ENCODE data around the gene ACTRT2.

ACTRT2 gene

DNA sequence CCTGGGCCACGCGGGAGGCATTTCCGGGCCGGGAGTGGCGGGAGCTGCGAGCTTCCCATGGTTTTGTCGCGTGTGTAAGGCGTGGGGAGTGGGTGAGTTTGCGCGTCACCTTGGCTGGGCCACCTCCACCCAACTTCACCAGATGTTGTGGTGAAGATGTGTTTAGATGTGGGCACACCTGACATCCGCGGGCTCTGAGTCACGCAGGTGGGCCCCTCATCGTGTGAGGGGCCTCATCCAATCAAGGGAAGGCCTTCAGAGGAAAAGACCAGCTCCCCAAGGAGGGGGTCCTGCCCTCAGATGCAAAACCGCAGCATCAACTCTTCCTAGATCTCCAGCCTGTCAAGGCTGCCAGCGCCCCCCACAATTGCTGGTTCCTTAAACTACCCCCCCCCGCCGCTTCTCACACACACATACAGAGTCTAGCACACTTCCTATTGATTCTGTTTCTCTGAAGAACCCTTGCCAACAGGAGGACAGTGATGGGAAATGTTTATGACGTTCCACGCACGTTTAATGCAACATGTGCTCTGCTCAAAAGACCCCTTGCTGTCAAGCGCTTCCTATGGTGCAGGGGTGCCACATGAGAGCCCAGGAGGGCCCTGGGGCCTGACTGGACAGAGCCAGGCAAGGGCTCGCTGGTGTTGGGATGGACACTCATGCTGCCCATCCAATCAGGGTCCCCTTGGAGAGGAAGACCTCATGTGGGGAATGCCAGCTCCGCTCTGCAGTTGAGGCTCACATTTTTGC, 11.9 kb downstream of the ACTRT2 start:
- Histone ChIP-seq H3K9me3 (ENCODE audit: control insufficient read depth in 2 of 2, low read length in 2 of 2) (no peaks in the 10 kb centered on the region), H3K4me3 (ENCODE audit: low read length in 2 of 2) (no peak overlapping the region), H3K9ac (ENCODE audit: low read depth in 1 of 2, low read length in 2 of 2) (no peak overlapping the region), H3K36me3 (ENCODE audit: control insufficient read depth in 2 of 2, insufficient read depth in 2 of 2, low read length in 2 of 2) (no peaks in the 10 kb centered on the region), H3K27me3 (ENCODE audit: control insufficient read depth in 2 of 2, insufficient read depth in 2 of 2, low read length in 2 of 2) (peaks cover 0 to 4% of the 10 kb centered on the region in 2 donors), H3K4me1 (ENCODE audit: control insufficient read depth in 2 of 2, insufficient read depth in 2 of 2, low read length in 2 of 2) (no peaks in the 10 kb centered on the region), H3K27ac (ENCODE audit: low read depth in 2 of 2, low read length in 2 of 2) (no peak overlapping the region)

DNA sequence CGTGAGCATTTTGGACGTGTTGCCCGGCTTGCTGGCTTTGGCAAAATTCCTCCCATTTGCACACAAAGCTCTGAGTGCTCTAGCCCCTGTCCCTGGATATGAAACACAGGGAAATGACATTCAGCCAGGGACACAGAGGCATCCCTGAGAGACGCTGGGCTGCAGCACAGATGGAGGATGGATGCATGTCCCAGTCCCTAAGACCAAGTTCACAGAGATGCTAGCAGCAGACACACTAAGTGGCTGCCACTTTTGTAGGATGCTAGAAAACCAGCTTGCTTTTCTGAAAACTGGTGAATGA, 12.5 kb downstream of the ACTRT2 start:
- Histone ChIP-seq H3K27me3 (ENCODE audit: control insufficient read depth in 2 of 2, insufficient read depth in 2 of 2, low read length in 2 of 2) (peaks cover 0 to 4% of the 10 kb centered on the region in 2 donors), H3K36me3 (ENCODE audit: control insufficient read depth in 2 of 2, insufficient read depth in 2 of 2, low read length in 2 of 2) (no peaks in the 10 kb centered on the region), H3K9me3 (ENCODE audit: control insufficient read depth in 2 of 2, low read length in 2 of 2) (no peaks in the 10 kb centered on the region), H3K4me1 (ENCODE audit: control insufficient read depth in 2 of 2, insufficient read depth in 2 of 2, low read length in 2 of 2) (no peaks in the 10 kb centered on the region), H3K27ac (ENCODE audit: low read depth in 2 of 2, low read length in 2 of 2) (no peak overlapping the region), H3K4me3 (ENCODE audit: low read length in 2 of 2) (no peak overlapping the region), H3K9ac (ENCODE audit: low read depth in 1 of 2, low read length in 2 of 2) (no peak overlapping the region)

DNA sequence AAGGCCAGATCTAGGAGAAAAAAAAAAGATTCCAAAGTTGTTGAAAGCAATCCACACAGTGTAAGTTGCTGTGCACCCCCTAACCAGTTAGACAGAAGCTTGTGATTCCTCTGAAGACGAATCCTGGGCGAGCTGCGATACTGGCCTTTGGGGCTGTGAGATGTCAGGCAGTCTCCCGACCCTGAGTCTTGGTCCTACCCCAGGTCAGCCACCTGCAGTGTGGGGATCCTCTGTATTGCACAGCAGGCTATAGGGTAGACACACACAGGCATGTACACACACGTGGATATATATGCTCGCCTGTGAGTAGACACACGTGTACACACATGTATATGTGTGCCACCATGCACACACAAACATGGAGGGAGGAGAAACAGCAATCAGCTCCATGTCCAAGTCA, 12.9 kb downstream of the ACTRT2 start:
- Histone ChIP-seq H3K36me3 (ENCODE audit: control insufficient read depth in 2 of 2, insufficient read depth in 2 of 2, low read length in 2 of 2) (no peaks in the 10 kb centered on the region), H3K9ac (ENCODE audit: low read depth in 1 of 2, low read length in 2 of 2) (no peak overlapping the region), H3K27ac (ENCODE audit: low read depth in 2 of 2, low read length in 2 of 2) (no peak overlapping the region), H3K4me3 (ENCODE audit: low read length in 2 of 2) (no peak overlapping the region), H3K9me3 (ENCODE audit: control insufficient read depth in 2 of 2, low read length in 2 of 2) (no peaks in the 10 kb centered on the region), H3K4me1 (ENCODE audit: control insufficient read depth in 2 of 2, insufficient read depth in 2 of 2, low read length in 2 of 2) (no peaks in the 10 kb centered on the region), H3K27me3 (ENCODE audit: control insufficient read depth in 2 of 2, insufficient read depth in 2 of 2, low read length in 2 of 2) (peaks cover 0 to 4% of the 10 kb centered on the region in 2 donors)

DNA sequence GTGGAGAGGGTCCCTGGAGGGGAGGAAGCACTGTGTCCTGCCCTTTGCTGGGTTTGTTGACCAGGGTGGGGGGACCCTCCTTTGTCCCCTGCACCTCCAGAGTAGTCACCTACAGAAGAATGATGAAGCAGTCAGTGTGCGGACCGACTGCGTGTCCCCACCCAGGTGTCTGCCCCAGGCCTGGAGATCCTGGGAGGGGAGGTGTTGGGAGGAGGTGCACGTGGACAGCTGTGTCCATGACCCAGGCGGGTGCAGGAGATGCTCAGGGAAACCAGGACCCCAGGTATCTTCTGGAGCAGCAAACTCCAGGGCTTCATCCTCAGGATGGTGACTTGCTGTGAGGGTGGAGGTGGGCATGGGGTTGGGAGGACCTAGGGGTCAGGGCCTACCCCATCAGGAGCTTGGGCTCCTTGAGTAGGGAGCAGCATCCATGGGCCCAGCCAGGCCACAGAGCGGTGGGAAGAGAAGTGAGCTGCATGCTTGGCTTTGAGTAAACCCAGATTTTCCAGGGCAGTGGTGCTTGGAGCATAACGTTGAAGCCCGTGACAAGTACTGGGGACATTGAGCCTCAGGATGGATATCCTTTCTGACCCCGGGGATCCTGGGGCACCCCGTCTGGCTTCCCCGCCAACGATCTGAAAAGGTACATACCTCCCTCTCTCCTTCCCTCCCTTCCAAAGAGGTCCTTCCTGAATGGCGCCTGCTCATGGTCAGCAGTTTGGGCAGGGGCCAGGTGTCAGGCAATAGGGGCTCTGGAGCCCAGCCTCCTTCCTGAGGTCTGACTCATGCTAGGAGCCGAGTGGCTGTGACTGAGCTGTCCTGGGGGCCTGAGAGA, 13.7 kb downstream of the ACTRT2 start:
- Histone ChIP-seq H3K4me1 (ENCODE audit: control insufficient read depth in 2 of 2, insufficient read depth in 2 of 2, low read length in 2 of 2) (no peaks in the 10 kb centered on the region), H3K27me3 (ENCODE audit: control insufficient read depth in 2 of 2, insufficient read depth in 2 of 2, low read length in 2 of 2) (no peaks in the 10 kb centered on the region), H3K9me3 (ENCODE audit: control insufficient read depth in 2 of 2, low read length in 2 of 2) (no peaks in the 10 kb centered on the region), H3K4me3 (ENCODE audit: low read length in 2 of 2) (no peak overlapping the region), H3K9ac (ENCODE audit: low read depth in 1 of 2, low read length in 2 of 2) (no peak overlapping the region), H3K27ac (ENCODE audit: low read depth in 2 of 2, low read length in 2 of 2) (no peak overlapping the region), H3K36me3 (ENCODE audit: control insufficient read depth in 2 of 2, insufficient read depth in 2 of 2, low read length in 2 of 2) (no peaks in the 10 kb centered on the region)

DNA sequence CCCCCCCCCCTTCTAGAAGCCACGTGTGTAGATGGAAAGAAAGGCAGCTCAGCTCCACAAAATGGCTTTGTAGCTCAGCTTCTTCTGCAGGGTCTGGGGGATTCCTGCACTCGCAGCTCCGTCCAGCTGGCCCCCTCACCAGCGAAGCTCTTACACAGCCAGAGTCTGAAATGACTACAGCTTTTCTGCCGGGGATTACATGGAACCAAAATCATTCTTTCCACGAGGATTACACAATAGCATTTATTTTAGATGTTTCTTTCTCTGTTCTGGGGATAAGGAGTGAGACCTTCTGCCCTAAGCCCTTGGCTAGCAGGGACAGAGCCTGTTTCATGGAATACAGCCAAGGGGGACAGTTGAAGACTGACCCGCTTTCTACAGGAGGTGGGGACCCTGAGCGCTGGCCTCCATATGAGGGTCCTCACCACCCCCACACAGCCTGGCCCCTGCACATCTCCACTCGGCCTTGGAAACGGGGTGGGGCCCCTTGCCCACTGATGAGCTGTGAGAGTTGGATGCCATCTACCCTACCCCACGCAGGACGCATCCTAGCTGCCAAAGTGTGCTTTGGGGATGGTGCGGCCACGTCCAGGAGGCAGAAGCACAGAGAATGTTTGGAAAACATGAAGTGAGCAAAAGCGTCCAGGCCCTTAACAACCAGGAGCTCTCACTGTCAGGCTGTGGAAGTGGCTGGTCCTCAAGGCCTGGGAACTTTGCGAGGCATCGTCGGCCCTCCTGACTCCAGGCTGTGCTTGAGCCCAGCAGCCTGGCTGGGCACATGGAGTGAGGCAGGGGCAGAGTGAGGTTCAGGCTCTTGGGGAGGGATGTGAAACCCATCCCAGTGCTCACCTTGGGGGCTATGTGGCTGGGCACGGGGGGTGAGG, 14.5 kb downstream of the ACTRT2 start:
- Histone ChIP-seq H3K9ac (ENCODE audit: low read depth in 1 of 2, low read length in 2 of 2) (no peak overlapping the region), H3K4me3 (ENCODE audit: low read length in 2 of 2) (no peak overlapping the region), H3K36me3 (ENCODE audit: control insufficient read depth in 2 of 2, insufficient read depth in 2 of 2, low read length in 2 of 2) (no peaks in the 10 kb centered on the region), H3K4me1 (ENCODE audit: control insufficient read depth in 2 of 2, insufficient read depth in 2 of 2, low read length in 2 of 2) (no peaks in the 10 kb centered on the region), H3K9me3 (ENCODE audit: control insufficient read depth in 2 of 2, low read length in 2 of 2) (no peaks in the 10 kb centered on the region), H3K27me3 (ENCODE audit: control insufficient read depth in 2 of 2, insufficient read depth in 2 of 2, low read length in 2 of 2) (no peaks in the 10 kb centered on the region), H3K27ac (ENCODE audit: low read depth in 2 of 2, low read length in 2 of 2) (no peak overlapping the region)

DNA sequence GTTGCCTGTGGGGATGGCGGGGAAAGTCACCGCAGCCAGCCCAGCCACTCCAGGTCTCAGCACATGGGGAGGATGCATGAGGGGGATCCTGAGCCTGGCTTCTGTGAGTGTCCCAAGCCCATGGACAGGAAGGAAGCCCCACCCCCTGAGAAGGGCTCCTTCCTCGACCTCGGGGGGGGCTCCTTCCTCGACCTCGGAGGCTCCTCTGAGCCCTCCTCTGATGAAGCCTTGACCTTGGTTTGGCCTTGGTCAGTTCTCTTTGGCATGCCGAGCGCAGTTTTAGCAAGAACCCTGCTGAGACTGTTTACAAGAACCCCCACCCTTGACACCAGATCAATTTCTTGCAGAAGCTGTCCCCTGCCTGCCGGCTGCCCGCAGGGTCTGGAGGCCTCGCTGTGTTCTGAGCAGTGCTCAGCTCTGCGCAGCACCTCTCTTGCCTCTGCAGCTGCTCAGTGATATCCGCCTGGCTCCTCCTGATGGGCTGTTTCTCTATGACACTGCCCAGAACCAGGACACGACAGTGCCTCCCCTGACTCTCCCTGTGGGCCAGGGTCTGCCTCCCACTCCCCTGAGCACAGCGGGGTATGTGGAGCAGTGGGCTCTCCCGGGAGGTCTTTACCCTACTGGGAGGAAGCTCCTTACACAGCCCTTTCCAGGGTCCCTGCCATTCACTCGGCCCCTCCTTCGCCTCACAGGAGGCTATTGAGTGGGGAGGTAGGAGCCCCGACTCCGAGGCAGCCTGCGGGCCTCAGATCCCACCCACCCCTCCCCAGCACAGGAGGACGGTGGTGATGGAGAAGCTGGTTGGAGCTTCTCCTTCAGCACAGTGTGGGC, 15.4 kb downstream of the ACTRT2 start:
- Histone ChIP-seq H3K36me3 (ENCODE audit: control insufficient read depth in 2 of 2, insufficient read depth in 2 of 2, low read length in 2 of 2) (no peaks in the 10 kb centered on the region), H3K27ac (ENCODE audit: low read depth in 2 of 2, low read length in 2 of 2) (no peak overlapping the region), H3K4me3 (ENCODE audit: low read length in 2 of 2) (no peak overlapping the region), H3K27me3 (ENCODE audit: control insufficient read depth in 2 of 2, insufficient read depth in 2 of 2, low read length in 2 of 2) (no peaks in the 10 kb centered on the region), H3K9me3 (ENCODE audit: control insufficient read depth in 2 of 2, low read length in 2 of 2) (no peaks in the 10 kb centered on the region), H3K4me1 (ENCODE audit: control insufficient read depth in 2 of 2, insufficient read depth in 2 of 2, low read length in 2 of 2) (no peaks in the 10 kb centered on the region), H3K9ac (ENCODE audit: low read depth in 1 of 2, low read length in 2 of 2) (no peak overlapping the region)

DNA sequence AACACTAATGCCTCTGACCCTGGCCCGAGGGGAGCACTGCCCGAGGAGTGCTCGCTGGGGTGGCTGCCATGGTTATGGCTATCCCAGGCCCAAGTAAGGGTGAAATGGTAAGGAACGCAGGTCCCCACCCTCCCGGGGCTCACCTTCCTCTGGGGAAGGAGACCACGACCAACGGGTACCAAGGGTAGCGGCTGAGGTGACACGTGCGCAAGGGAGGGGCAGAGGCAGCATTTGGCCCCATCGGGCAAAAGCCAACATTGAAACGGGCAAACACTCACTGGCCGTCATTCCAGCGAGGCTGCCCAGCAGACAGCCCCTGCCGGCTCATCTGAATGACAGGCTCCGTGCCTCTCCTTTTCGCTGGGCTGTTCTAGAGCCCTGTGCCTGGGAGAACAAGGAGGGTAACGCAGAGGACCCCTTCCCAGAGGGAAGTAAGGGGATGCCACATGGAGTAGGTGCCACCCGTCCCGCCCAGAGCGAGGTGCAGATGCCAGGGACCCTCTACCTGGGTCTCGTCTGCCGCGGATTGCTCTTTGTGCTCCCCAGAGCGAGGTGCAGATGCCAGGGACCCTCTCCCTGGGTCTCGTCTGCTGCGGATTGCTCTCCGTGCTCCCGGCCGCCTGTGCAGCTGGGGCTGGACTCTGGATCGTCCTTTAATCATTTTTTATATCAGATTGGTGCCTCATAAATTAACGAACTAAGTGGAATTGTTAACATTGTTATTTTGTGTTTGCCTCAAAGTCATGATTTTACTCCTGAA, 16.2 kb downstream of the ACTRT2 start:
- H3K9me3 ChIP-seq (ENCODE audit: control insufficient read depth in 2 of 2, low read length in 2 of 2) = no peaks in the 10 kb centered on the region
- no peaks in the 10 kb centered on the region for H3K4me1 ChIP-seq (ENCODE audit: control insufficient read depth in 2 of 2, insufficient read depth in 2 of 2, low read length in 2 of 2)
- no peak overlapping the region for H3K9ac ChIP-seq (ENCODE audit: low read depth in 1 of 2, low read length in 2 of 2)
- no peaks in the 10 kb centered on the region for H3K36me3 ChIP-seq (ENCODE audit: control insufficient read depth in 2 of 2, insufficient read depth in 2 of 2, low read length in 2 of 2)
- H3K4me3 ChIP-seq (ENCODE audit: low read length in 2 of 2) = no peak overlapping the region
- H3K27ac ChIP-seq (ENCODE audit: low read depth in 2 of 2, low read length in 2 of 2) = no peak overlapping the region
- H3K27me3 ChIP-seq (ENCODE audit: control insufficient read depth in 2 of 2, insufficient read depth in 2 of 2, low read length in 2 of 2) = no peaks in the 10 kb centered on the region

DNA sequence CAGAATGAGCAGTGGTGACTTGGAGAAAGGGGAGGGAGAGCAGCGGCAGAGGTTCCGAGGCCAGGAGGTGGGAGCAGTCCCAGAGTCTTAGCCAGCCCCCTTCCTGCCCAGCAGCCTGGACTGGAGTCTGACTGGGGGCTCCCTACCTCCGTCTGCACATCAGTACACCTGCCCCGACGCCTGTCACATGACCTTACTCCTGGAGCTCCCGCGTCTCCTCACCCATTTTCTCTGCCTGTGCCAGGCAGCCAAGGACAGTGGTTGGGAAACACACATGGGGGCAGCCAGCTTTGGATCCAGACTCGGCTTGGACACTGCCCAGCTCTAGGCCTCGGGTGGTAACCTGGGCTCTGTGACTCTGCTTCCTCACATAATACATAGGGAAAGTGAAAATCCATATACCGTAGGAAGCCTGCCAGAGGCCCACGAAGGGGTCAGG, 16.9 kb downstream of the ACTRT2 start:
- no peaks in the 10 kb centered on the region for H3K27me3 ChIP-seq (ENCODE audit: control insufficient read depth in 2 of 2, insufficient read depth in 2 of 2, low read length in 2 of 2)
- H3K27ac ChIP-seq (ENCODE audit: low read depth in 2 of 2, low read length in 2 of 2) = no peak overlapping the region
- no peaks in the 10 kb centered on the region for H3K4me1 ChIP-seq (ENCODE audit: control insufficient read depth in 2 of 2, insufficient read depth in 2 of 2, low read length in 2 of 2)
- no peaks in the 10 kb centered on the region for H3K9me3 ChIP-seq (ENCODE audit: control insufficient read depth in 2 of 2, low read length in 2 of 2)
- H3K9ac ChIP-seq (ENCODE audit: low read depth in 1 of 2, low read length in 2 of 2) = no peak overlapping the region
- H3K4me3 ChIP-seq (ENCODE audit: low read length in 2 of 2) = no peak overlapping the region
- H3K36me3 ChIP-seq (ENCODE audit: control insufficient read depth in 2 of 2, insufficient read depth in 2 of 2, low read length in 2 of 2) = no peaks in the 10 kb centered on the region

DNA sequence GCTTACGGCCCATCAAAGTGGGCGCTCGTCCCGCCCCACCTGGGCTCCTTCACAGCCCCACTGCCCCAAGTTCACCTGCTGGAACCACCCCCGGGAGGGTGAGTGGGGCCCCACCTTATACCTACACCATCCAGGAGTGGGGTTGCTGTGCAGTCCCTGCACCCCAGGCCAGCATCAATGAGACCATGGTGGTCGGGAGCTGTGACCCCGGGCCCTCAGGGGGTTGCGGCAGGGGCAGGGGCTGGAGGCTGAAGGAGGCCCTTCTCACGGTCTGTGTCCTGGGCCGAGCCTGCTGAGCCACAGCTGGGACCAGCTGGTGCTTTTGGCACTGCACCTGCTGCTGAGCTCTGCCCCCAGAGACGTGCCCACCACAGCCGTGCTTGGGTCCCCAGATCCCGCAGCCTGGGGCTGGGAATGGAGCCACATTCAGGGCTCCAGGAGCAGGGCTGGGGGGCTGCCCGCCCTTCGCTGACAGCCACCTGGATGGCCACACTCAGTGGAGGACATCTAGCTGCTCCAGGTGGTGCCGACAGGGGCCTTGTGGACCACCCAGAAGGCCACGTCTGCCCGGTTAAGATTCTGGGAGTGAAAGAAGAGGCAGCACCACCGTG, 17.4 kb downstream of the ACTRT2 start:
- H3K4me3 ChIP-seq (ENCODE audit: low read length in 2 of 2) = no peak overlapping the region
- no peaks in the 10 kb centered on the region for H3K36me3 ChIP-seq (ENCODE audit: control insufficient read depth in 2 of 2, insufficient read depth in 2 of 2, low read length in 2 of 2)
- no peaks in the 10 kb centered on the region for H3K9me3 ChIP-seq (ENCODE audit: control insufficient read depth in 2 of 2, low read length in 2 of 2)
- no peak overlapping the region for H3K9ac ChIP-seq (ENCODE audit: low read depth in 1 of 2, low read length in 2 of 2)
- H3K4me1 ChIP-seq (ENCODE audit: control insufficient read depth in 2 of 2, insufficient read depth in 2 of 2, low read length in 2 of 2) = no peaks in the 10 kb centered on the region
- no peak overlapping the region for H3K27ac ChIP-seq (ENCODE audit: low read depth in 2 of 2, low read length in 2 of 2)
- no peaks in the 10 kb centered on the region for H3K27me3 ChIP-seq (ENCODE audit: control insufficient read depth in 2 of 2, insufficient read depth in 2 of 2, low read length in 2 of 2)

Data from mucosa of rectum (tissue), 2 donors.